ENCODE data around the gene ZNF263. TPM values are rescaled to one million over a fixed set of nuclear protein-coding genes. Genes with fewer than 3 reads are reported as not detected.
"Not testable (repeated sequence)": the region's sequence is repeated elsewhere in the genome, so short reads cannot be mapped to it uniquely, and the experiment has no call there.

The ZNF263 gene
- total RNA-seq, 1 donor from 2014 or later, result 7.9 TPM

DNA sequence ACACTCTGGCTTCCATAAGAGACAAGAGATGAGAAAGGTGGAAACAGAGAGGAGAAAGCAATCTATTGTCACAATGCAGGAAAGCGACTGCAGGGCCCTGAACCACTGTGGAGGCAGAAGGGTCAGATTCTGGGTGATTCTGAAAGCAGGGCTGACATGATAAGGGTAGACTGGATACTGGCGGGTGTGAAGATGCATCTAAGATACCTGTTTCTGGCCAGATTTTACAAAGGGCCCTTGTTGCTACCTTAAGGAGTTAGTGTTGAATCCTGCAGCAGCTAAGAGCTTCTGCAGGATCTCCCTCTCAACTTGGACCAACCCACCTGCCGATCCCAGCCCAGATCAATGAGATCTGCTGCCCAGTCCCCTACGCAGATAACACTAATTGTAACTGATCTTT is 20.8 kb upstream of the ZNF263 start:
- intact Hi-C loops (cut with DNase I), result loop anchor here (5.0 kb wide), 1 partner anchor 195 kb away; no protein-coding TSS in a partner anchor

GRCh38 chr16:3264137-3265036 is 18.9 kb upstream of the ZNF263 start:
- intact Hi-C loops (cut with DNase I), result loop anchor here (2.0 to 5.0 kb wide), 2 partner anchors 40 to 193 kb away; partner anchors contain the start of genes TIGD7 and ZNF75A
- DNase-seq, result peak; percentile 98
- peak; percentile 96 for ATAC-seq (ENCODE audit: poor library complexity)

More for the DNA sequence above, 20.8 kb upstream of the ZNF263 start:
- ATAC-seq (ENCODE audit: poor library complexity), result no peak
- no peak for DNase-seq

- ATAC-seq (ENCODE audit: poor library complexity), result no peak
- no peak for DNase-seq
- intact Hi-C loops (cut with DNase I), result no loop called here
Observed at GRCh38 chr16:3266873-3267537, 16.3 kb upstream of the ZNF263 start.

- intact Hi-C loops (cut with DNase I), result no loop called here
- ATAC-seq (ENCODE audit: poor library complexity) (no peak), DNase-seq (no peak)
Observed at GRCh38 chr16:3268294-3268693, 15.0 kb upstream of the ZNF263 start.

DNA sequence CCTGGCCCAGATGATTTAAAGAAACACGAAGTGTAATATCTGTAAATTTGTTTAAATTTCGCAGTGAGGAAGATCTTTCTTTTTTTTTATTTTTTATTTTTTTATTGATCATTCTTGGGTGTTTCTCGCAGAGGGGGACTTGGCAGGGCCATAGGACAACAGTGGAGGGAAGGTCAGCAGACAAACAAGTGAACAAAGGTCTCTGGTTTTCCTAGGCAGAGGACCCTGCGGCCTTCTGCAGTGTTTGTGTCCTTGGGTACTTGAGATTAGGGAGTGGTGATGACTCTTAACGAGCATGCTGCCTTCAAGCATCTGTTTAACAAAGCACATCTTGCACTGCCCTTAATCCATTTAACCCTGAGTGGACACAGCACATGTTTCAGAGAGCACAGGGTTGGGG is 12.6 kb upstream of the ZNF263 start:
- DNase-seq; intact Hi-C loops (cut with DNase I); ATAC-seq (ENCODE audit: poor library complexity): not testable (repeated sequence)

- DNase-seq; intact Hi-C loops (cut with DNase I); ATAC-seq (ENCODE audit: poor library complexity): not testable (repeated sequence)
Observed at GRCh38 chr16:3271281-3271680, 12.0 kb upstream of the ZNF263 start.

- ATAC-seq (ENCODE audit: poor library complexity) (no peak), DNase-seq (no peak)
- intact Hi-C loops (cut with DNase I), result no loop called here
Observed at GRCh38 chr16:3274490-3274889, 8.8 kb upstream of the ZNF263 start.

- DNase-seq (no peak), ATAC-seq (ENCODE audit: poor library complexity) (no peak)
- intact Hi-C loops (cut with DNase I), result no loop called here
Observed at GRCh38 chr16:3274947-3275346, 8.3 kb upstream of the ZNF263 start.

- ATAC-seq (ENCODE audit: poor library complexity) (no peak), DNase-seq (no peak)
- intact Hi-C loops (cut with DNase I), result no loop called here
Observed at GRCh38 chr16:3276679-3277078, 6.6 kb upstream of the ZNF263 start.

GRCh38 chr16:3281222-3281820 is 2.0 kb upstream of the ZNF263 start:
- ATAC-seq (ENCODE audit: poor library complexity) (no peak), DNase-seq (no peak)
- intact Hi-C loops (cut with DNase I), result loop anchor here (10.0 kb wide), 1 partner anchor 223 kb away; the partner anchor contains the start of gene CLUAP1

GRCh38 chr16:3282103-3282729 is 1.1 kb upstream of the ZNF263 start:
- DNase-seq, result no peak
- ATAC-seq (ENCODE audit: poor library complexity), result peak; percentile 45
- intact Hi-C loops (cut with DNase I), result loop anchor here (10.0 kb wide), 1 partner anchor 223 kb away; the partner anchor contains the start of gene CLUAP1

- intact Hi-C loops (cut with DNase I), result loop anchor here (10.0 kb wide), 1 partner anchor 221 kb away; the partner anchor contains the start of gene CLUAP1
- no peak for ATAC-seq (ENCODE audit: poor library complexity)
- no peak for DNase-seq
Observed at GRCh38 chr16:3283543-3284447, 504 bp downstream of the ZNF263 start.

- no peak for DNase-seq
- intact Hi-C loops (cut with DNase I), result loop anchor here (10.0 kb wide), 1 partner anchor 220 kb away; the partner anchor contains the start of gene CLUAP1
- no peak for ATAC-seq (ENCODE audit: poor library complexity)
Observed at GRCh38 chr16:3285131-3285530, 1.8 kb downstream of the ZNF263 start.

DNA sequence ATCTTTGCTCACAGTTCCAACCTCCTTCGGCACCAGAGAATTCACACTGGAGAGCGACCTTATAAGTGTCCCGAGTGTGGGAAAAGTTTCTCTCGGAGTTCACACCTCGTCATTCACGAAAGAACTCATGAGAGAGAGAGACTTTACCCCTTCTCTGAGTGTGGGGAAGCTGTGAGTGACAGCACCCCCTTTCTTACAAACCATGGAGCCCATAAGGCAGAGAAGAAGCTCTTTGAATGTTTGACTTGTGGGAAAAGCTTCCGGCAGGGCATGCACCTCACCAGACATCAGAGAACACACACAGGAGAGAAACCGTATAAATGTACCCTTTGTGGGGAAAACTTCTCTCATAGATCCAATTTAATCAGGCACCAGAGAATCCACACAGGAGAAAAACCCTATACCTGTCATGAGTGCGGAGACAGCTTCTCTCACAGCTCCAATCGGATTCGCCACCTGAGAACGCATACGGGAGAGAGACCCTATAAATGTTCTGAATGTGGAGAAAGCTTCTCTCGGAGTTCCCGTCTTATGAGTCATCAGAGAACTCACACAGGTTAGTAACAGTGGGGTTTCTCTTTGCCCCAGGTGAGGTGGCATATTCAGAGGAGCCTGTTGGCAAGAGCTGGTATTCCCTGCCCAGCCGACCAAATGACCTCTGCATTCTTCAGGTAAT is 6.8 kb downstream of the ZNF263 start:
- no peak for ATAC-seq (ENCODE audit: poor library complexity)
- intact Hi-C loops (cut with DNase I), result loop anchor here (10.0 kb wide), 1 partner anchor 215 kb away; the partner anchor contains the start of gene CLUAP1
- DNase-seq, result no peak

DNA sequence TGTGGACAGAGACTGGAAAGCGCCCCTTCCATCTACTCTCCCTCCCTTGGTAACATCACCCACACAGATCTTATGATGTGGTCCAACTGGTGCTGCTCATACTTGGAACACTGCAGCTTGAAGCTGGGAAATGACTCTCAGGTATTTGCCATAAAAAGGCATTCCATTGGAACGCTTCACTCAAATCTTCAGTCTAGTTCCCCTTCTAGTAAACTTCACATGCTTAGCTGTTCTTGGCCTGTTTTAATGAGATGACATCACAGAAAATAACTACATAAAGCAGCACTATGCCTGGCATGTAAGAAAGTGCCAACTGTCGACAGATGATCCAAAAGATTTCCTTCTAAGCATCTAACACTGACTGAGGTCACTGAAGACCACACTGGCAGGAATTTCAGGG is 9.3 kb downstream of the ZNF263 start:
- DNase-seq (no peak), ATAC-seq (ENCODE audit: poor library complexity) (no peak)
- intact Hi-C loops (cut with DNase I), result no loop called here

DNA sequence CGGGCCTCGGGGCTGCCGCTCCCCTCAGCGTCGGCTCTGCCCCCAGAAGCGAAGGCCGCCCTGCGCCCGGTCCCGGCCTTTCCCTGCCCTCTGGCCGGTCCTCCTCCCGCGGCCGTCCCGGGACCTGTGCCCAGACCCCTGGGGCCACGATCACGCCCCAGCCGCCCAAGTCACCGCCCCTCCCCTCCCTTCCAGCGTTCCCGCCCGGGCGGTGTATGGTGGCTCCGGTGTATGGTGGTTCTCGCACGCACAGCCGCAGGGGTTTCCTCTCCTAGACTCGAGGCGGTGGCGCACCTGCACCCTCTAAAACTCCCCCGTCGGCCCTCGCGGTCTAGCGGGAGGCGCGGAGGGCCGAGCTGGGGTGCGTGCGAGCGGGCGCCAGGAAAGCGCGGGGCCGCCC is 11.9 kb downstream of the ZNF263 start:
- DNase-seq (no peak), ATAC-seq (ENCODE audit: poor library complexity) (peak; percentile 34)
- intact Hi-C loops (cut with DNase I), result no loop called here

- intact Hi-C loops (cut with DNase I), result no loop called here
- ATAC-seq (ENCODE audit: poor library complexity) (no peak), DNase-seq (no peak)
Observed at GRCh38 chr16:3295783-3296182, 12.5 kb downstream of the ZNF263 start.

Measured in Right ventricle myocardium superior (tissue), 1 donor.